ENCODE measurements around the gene MKI67.

The MKI67 gene

GRCh38 chr10:128062881-128063563, 63.2 kb downstream of the MKI67 start:
- DNase-seq: peak; percentile 95

DNA sequence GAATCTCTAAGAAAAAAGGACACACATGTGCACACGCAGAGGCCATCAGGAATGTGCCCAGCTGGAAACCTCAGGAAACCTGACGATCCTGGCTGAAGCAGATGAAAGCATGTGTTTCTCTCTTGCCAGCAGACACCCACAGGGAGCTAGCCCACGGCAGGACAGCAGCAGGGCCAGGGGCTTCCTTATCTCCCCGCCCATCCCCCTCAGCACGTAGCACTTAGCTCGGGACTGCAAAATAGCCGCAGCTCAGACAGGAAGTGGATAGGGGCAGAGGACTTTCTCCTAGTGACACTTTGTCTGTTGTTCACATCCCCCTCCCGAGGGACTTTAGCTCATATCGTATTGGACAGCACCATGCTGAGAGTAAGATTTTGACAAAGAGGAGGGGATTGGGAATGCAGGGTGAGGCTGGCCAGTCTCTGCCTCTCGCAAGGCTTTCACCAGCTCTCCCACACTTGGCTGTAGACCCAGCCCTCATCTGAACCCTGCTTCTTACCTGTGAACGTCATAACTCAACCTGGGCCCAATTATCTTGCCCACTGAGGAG, 63.8 kb downstream of the MKI67 start:
- DNase-seq: peak; percentile 58

- DNase-seq: no peak
Measured at GRCh38 chr10:128061306-128062300, 64.6 kb downstream of the MKI67 start.

DNA sequence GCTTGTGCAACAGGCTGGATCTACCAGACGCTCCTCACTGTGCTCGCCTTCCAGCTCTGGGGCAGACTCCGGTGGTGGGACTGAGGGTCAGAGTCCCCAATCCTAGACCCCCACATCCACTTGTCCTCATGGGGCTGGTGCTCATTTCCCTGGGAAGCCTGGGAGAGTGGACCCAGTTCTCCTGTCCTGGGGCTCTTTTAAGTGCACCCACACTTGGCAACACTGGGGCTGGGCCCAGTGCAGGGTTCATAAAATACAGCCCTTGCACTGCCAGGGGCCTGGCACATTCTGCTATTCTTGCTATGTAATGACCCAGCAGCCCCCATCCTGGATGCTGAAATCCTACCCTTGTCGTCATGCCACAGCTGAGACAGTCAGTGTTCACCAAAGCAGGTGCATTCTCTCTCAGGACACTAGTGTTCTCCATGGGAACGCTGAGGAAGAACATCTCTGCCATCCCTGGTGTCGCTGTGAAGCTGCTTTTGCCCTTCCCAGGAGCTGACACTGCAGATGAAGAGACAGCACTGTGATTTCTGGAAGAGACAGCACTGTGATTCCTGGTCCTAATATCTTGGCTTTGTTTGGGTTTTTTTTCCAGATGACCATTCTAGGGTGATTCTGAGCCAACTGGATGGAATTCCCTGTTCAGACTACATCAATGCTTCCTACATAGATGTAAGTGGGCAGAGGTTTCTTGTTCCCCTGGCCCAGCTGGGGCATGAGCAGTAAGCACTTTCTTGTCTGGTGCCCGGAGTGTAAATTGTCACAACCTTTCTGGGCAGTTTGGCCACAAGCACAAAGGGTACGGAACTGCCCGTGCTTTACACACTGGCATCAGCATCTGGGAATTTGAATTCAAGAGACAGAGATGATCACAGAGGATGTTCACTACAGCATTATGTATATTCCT, 65.6 kb downstream of the MKI67 start:
- no peak for DNase-seq

DNA sequence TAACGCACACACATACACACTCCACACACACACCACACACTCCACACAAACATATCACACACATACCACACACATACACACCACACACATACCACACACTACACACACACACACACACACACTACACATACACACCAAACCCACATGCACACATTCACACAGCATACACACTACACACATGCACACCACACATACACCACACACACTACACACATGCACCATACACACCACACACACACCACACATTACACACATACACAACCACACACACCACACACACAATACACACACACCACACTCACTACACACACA, 66.3 kb downstream of the MKI67 start:
- no peak for DNase-seq

DNA sequence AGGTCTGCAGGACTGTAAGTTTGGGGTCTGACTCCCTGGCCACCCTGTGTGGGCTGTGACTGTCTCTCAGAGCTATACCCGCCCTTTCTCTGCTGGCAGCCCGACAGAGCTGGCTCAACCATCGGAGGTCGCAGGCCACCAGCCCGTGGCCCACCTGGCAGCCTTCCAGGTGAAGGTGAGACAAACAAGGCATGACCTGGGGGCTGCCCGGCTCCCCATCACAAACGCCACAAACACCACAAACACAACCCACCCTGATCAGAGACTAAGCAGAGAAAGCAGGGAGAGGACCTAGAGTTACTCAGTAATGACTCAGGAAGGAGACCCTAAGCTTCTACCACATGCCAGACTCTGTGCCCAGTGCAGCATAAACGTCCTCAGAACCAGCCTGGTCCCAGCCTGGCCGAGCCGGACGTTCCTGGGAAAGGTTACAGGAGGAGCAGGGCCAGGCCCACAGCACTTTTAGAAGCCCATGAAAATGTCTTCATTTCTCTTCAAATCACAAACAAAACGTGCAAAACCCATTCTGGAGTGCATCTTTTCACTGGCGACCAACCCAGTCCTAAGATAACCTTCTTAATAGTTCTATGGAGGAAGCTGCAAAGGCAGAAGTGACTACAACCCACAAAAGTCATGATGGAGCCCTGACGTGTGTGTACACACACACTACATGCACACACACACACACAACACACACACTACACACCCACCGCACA, 66.8 kb downstream of the MKI67 start:
- DNase-seq: peak; percentile 36

- no peak for DNase-seq
Measured at GRCh38 chr10:128058750-128059134, 67.5 kb downstream of the MKI67 start.

DNA sequence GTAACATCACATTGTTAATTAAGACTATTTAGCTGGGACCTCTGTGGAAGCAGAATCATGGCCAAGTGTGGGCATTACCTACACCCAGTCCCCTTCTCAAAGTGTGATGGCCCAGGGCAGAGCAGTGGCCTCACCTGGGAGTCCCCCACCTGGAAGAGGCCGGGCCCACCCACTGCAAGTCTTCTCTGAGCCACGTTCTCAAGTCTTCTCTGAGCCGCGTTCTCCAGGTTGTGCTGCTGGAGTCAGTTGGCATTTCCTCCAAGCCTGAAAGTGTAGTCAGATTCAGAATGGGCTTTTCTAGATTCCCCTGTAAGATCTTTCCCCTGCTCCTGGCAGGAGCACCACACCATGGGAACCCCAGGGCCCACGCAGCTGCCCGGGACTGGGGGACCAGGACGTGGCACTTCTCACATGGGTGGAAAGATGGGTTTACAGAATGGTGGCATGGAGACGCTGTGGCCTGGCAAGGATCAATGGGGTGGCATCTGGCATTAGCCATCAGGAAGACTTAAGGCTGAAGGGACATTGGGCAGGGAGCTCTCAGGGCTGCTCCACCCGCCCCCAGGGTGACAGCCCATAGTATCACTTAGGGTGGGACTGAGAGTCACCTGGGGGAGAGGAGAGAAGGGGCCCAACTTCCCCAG, 68.0 kb downstream of the MKI67 start:
- DNase-seq: no peak

- DNase-seq: no peak
Measured at GRCh38 chr10:128056303-128057050, 69.7 kb downstream of the MKI67 start.

DNA sequence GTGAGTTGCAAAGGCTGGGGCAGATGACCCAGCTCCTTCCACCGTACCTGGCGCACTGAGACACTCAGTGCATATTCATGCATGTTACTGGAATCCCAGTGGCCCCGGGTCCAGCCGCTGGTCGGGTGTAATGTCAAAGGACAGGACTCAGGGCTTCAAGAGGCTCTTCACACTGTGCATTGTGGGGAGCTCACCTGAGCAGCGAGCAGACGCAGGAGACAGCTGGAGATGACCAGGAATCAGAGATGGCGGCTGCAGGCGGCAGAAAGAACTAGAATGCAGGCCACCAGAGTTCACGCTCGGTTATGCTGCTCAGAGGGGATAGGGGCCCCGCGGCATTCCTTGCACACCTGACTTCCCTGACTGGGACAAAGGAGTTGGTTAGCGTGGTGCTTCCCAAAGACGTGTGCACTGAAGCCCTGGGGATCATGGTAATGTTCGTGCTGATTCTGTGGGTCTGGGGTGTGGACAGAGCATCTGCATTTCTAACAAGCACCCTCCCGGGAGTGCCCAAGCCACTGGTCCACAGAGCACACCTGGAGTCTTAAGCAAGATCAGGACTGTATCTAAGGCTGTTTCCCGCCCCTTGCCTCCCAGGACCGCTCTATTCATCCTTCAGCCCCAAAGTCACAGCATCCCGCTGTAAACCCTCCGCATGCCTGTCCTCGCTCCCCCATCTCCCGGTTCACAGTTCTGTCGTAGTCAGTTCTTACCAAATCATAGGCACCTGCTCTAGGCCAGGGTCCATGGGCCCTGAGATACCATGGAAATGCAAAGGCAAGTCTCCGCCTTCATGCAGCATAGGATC, 71.0 kb downstream of the MKI67 start:
- DNase-seq: no peak

DNA sequence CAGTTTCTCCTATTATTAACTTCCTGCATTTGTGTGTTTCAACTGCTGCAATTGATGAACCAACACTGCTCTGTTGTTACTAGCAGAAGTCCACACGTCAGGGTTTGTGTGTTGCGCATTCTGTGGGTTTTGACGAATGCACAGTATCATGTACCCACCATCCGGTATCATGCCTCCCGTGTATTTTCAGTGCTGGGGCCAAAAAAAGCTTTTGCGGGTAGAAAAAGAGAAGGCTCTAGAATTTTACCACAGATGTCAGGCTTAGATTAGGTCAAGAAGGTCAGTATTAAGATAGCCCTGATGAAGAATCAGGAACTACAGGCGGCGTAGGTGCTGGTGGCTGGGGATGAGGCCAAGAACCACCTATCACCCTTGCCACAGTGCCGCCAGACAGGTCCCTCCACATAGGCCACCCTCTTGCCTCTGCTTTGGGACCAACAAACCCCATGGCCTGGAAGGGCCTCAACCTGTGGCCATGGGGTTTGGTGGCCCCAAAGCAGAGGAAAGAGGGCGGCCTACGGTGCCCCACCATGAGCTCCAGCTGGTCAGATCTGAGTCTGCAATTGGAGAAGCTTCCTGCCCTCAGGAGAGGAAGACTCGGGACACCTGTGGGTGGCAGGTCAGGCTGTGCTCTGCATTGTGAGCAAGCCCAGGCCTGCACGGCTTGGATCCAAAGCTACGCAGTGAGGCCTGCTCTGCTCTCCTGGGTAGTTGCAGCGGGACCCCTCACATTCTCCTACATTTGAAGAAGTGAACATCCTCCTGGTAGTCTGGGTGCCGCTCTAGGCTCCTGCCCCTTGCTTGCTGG, 71.9 kb downstream of the MKI67 start:
- peak; percentile 93 for DNase-seq

- DNase-seq: no peak
Measured at GRCh38 chr10:128053356-128053755, 72.9 kb downstream of the MKI67 start.

DNA sequence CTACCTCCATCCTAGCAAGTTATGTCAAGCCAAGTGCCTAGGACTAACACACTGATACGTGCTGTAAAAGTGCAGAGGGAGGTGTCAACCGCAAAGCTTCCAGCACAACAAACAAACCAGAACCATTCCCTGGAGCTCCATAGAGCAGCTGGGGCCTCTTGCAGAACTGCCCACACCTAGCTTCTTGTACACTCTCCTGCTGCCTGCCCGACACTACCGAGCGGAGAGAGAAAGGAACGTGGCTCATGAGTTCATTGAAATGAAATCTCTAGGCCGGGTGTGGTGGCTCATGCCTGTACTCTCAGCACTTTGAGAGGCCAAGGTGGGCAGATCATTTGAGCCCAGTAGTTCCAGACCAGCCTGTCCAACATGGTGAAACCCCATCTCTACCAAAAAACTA, 73.5 kb downstream of the MKI67 start:
- DNase-seq: no peak

DNA sequence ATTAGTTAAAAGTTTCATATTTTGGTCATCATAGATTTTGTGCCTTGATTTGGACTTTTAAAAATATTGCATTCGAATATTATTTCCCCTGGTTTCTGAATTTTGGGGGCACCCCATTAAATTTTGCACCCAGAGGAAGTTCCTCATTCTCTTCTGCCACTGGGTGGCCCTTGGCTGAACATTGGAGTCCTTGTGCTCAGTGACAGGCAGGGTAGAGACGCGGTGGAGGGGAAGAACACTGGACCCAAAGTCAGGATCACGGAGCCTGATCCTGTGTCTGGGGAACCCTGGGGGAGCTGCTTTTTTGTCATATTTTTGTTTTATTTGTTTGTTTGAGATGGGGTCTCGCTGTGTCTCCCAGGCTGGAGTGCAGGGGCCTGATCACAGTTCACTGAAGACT, 74.7 kb downstream of the MKI67 start:
- peak; percentile 39 for DNase-seq

DNA sequence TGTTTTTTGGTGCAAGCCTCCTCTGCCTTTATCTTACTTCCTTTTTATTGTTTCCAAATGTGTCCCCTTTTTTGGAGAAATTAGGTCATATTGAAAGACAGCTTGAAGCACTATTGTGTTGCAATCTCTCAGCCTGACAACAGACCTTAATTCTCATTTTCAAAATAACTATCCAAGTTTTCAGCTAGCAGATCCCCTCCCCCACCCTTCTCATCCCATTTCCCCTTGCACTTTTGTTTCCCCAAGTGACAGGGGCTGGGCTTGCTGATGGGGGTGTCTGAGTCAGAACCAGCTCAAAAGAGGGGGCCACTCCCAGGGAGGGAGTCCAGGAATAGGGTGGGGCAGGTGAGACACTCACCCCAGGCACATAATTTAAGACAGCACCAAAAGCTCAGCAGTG, 75.3 kb downstream of the MKI67 start:
- peak; percentile 96 for DNase-seq

- no peak for DNase-seq
Measured at GRCh38 chr10:128050121-128050516, 76.1 kb downstream of the MKI67 start.

DNA sequence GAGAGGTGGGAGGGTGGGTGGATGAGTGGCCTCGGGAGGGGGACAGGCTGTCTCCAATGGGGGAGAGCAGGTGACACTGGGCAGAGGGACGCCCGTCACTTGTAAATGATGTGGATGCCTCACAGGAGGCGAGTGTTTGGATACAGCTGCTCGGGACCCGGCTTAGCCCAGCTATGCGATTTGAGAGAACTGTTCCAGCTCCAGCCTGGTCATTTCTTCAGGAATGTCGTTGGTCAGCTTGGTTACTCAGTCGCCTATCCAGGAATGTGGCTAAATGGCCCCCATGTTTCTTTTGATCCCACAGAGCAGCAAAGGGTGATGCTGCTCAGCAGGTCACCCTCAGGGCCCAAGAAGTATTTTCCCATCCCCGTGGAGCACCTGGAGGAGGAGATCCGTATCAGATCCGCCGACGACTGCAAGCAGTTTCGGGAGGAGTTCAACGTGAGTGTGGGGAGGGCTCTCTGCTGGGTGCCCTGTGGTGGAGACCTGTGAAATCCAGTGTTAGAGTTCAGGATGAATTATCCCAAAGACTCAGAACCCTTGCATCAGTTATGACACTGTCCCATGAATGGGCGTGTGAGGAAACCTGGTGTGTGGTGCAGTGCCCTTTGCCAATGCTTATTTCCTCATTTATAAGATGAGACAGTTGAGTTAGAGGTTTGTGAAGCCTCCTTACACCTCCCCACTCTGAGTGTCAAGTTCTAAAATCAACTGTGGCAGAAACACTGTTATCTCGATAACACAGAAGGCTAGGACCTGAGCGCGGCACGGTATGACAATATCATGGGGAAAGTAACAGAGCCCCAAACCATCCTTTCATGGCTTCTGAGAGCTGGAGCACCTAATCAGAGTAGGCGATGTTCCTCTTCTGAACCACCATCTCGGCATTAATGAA, 76.8 kb downstream of the MKI67 start:
- peak; percentile 92 for DNase-seq

- DNase-seq: no peak
Measured at GRCh38 chr10:128048819-128049210, 77.4 kb downstream of the MKI67 start.
